ENCODE results near the gene MLYCD.
A peak's percentile ranks its signal among the peaks of the same experiment; 100 is the strongest.

MLYCD gene

GRCh38 chr16:83898463-83899271 lies at the start of gene MLYCD:
TSS of gene MLYCD (plus strand) at chr16:83899115. CDS start at chr16:83899145, 30 bp downstream.
- DNase-seq (ENCODE audit: extremely low spot score), result peak; percentile 97
- ChIA-PET CTCF (interaction anchor here (0.7 to 1.2 kb wide), 3 partner anchors 14 to 186 kb away, joined by 4 to 5 read pairs (median 4); no protein-coding TSS in a partner anchor), POLR2A (no interaction called here)
- TF ChIP-seq CTCF (IDR thresholded peaks at IDR 0.05; ENCODE audit: control extremely low read depth, extremely low read depth, low read depth, missing control alignments), result no peak

DNA sequence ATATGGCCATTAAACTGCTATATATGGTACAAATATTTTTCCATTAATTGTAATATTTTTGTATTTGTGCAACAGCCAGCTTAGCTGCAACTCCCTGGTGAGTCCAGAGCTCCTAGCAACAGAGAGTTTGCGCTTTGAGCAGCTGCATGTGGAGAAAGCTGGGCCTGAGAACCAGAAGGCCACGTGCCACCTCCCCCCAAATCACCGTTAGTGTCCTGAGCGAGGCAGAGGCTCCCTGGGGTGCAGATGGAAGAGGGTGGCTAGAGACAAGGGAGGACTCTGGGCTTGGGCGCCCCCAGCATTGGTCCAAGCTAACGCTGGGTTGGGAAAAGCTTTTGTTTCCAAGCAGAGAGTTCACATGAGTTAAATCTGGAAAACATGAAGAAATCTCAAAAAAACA lies 49.5 kb upstream of the MLYCD start:
- no peak for TF ChIP-seq CTCF (IDR thresholded peaks at IDR 0.05; ENCODE audit: control extremely low read depth, extremely low read depth, low read depth, missing control alignments)
- ChIA-PET POLR2A (no interaction called here), CTCF (interaction anchor here (1.0 to 1.2 kb wide), 2 partner anchors 23 kb away, joined by 3 read pairs; no protein-coding TSS in a partner anchor)
- no peak for DNase-seq (ENCODE audit: extremely low spot score)

GRCh38 chr16:83850947-83851346 lies 48.0 kb upstream of the MLYCD start:
- ChIA-PET POLR2A (no interaction called here), CTCF (interaction anchor here (1.3 to 1.6 kb wide), 2 partner anchors 23 to 35 kb away, joined by 3 read pairs; no protein-coding TSS in a partner anchor)
- no peak for DNase-seq (ENCODE audit: extremely low spot score)
- TF ChIP-seq CTCF (IDR thresholded peaks at IDR 0.05; ENCODE audit: control extremely low read depth, extremely low read depth, low read depth, missing control alignments), result no peak

DNA sequence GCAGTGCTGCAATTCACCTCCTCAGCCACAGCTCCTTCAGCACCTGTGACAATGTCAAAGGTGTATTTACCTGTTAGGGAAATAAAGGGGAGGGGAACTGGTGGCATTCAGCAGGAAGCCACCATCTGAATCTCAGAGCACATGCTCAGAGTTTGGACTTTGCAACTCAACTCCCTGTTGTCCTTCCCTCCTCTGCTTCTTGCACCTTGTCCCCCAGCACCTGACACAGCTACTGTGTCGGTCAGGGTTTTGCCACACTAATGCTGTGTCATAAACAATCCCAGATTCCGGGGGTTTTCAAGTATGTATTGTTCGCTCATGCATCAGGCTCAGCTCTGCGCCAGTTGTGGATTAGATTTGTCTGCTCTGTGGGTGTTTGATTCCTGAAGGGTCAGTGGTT lies 47.4 kb upstream of the MLYCD start:
- DNase-seq (ENCODE audit: extremely low spot score), result no peak
- POLR2A ChIA-PET, result no interaction called here
- CTCF ChIA-PET, result interaction anchor here (1.3 to 1.6 kb wide), 2 partner anchors 24 to 34 kb away, joined by 3 read pairs; no protein-coding TSS in a partner anchor
- TF ChIP-seq CTCF (IDR thresholded peaks at IDR 0.05; ENCODE audit: control extremely low read depth, extremely low read depth, low read depth, missing control alignments), result no peak

DNA sequence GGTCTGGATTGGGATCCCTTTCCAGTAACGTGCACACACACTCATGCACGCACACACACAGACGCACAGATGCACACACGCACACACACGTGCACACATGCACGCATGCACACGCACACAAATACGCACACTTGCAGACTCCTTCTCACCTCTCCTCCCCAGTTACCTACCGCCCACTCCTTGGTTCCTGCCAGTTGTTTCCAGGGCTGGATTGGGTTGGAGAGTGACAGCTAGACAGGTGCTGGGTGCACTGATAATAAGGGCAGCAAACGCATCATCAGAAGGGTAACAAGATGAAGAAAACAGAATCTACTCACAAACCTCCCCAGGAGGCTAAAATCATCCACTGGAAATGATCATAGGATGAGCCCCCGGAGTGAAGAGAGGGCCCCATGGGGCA lies 46.1 kb upstream of the MLYCD start:
- no peak for TF ChIP-seq CTCF (IDR thresholded peaks at IDR 0.05; ENCODE audit: control extremely low read depth, extremely low read depth, low read depth, missing control alignments)
- ChIA-PET POLR2A (no interaction called here), CTCF (no interaction called here)
- no peak for DNase-seq (ENCODE audit: extremely low spot score)

DNA sequence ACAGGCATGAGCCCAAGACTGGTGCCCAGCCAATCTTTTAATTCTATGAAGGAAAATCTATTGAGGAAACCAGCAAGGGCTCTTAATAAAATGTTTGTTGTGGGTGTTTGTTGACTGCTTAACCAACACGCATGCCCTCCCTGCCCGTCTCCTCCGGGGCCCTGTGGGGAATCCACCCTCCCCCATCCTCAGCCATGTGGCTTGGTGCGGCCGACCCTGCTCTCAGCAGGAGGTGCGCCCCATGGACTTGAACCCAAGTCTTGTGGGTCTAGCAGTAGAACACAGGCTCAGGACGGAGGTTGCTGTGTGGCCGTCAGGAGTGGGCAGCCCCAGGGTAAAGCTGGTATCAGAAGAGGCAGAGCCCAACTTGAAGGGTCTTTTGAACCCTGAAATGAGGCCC lies 45.1 kb upstream of the MLYCD start:
- no peak for TF ChIP-seq CTCF (IDR thresholded peaks at IDR 0.05; ENCODE audit: control extremely low read depth, extremely low read depth, low read depth, missing control alignments)
- CTCF ChIA-PET, result interaction anchor here (1.4 kb wide), 1 partner anchor 13 kb away, joined by 4 read pairs; no protein-coding TSS in a partner anchor
- POLR2A ChIA-PET, result no interaction called here
- DNase-seq (ENCODE audit: extremely low spot score), result no peak

Data from GM10248 (cell line).